Central memory CD8-positive, alpha-beta T cell (primary cell): Measurements from ENCODE around the gene LINGO1.

ENCODE experiments used
- ATAC-seq: fragments of 150-1000 bp; cut with Tn5 transposase; replicated peaks from 2 replicates; pipeline ENCODE4 v1.10.0; 2022; ENCODE audit warnings: mild to moderate bottlenecking, moderate FRiP score, moderate number of reproducible peaks; ENCODE audit not compliant: poor library complexity, severe bottlenecking; ENCODE audit errors: extremely low read depth
- DNase-seq, 2 donors: peaks; one replicate each; pipeline ENCODE4 v3.0.0; 2021; ENCODE audit warnings: low spot score in 2 of 2
- H3K27ac Mint-ChIP-seq: one replicate; pipeline ENCODE4 v1.8.0; 2022; ENCODE audit warnings: low read depth, mild to moderate bottlenecking, moderate library complexity, mixed read lengths
- H3K27me3 Mint-ChIP-seq: one replicate; pipeline ENCODE4 v1.8.0; 2022; ENCODE audit warnings: mixed read lengths
- H3K36me3 Mint-ChIP-seq: one replicate; pipeline ENCODE4 v1.8.0; 2022; ENCODE audit warnings: mild to moderate bottlenecking, moderate library complexity, mixed read lengths; ENCODE audit not compliant: insufficient read depth
- H3K4me1 Mint-ChIP-seq: one replicate; pipeline ENCODE4 v1.8.0; 2022; ENCODE audit warnings: mixed read lengths
- H3K4me3 Mint-ChIP-seq: one replicate; pipeline ENCODE4 v1.8.0; 2022; ENCODE audit warnings: mild to moderate bottlenecking, moderate library complexity, mixed read lengths
- H3K9me3 Mint-ChIP-seq: one replicate; pipeline ENCODE4 v1.8.0; 2022; ENCODE audit warnings: mixed read lengths

Gene LINGO1

GRCh38 chr15:77588126-77588525 lies 44.6 kb downstream of the LINGO1 start:
- H3K27me3 Mint-ChIP-seq = peaks cover 43% of the 10 kb centered on the region
- ATAC-seq (no peak), DNase-seq (no peak)
- H3K27ac Mint-ChIP-seq = no peak overlapping the region
- no peaks in the 10 kb centered on the region for H3K36me3 Mint-ChIP-seq
- H3K4me1 Mint-ChIP-seq = no peaks in the 10 kb centered on the region
- no peak overlapping the region for H3K4me3 Mint-ChIP-seq
- H3K9me3 Mint-ChIP-seq = no peaks in the 10 kb centered on the region

- Mint-ChIP-seq H3K9me3 (no peaks in the 10 kb centered on the region), H3K4me3 (no peak overlapping the region), H3K36me3 (no peaks in the 10 kb centered on the region), H3K27me3 (peaks cover 43% of the 10 kb centered on the region), H3K4me1 (no peaks in the 10 kb centered on the region), H3K27ac (no peak overlapping the region)
- no peak for ATAC-seq
- DNase-seq = no peak
Observed at GRCh38 chr15:77584691-77585090, 48.0 kb downstream of the LINGO1 start.

- Mint-ChIP-seq H3K4me3 (no peak overlapping the region), H3K27ac (no peak overlapping the region), H3K27me3 (peaks cover 44% of the 10 kb centered on the region), H3K36me3 (no peaks in the 10 kb centered on the region), H3K9me3 (no peaks in the 10 kb centered on the region), H3K4me1 (no peaks in the 10 kb centered on the region)
- no peak for DNase-seq
- ATAC-seq = no peak
Observed at GRCh38 chr15:77584201-77584600, 48.5 kb downstream of the LINGO1 start.

- Mint-ChIP-seq H3K4me1 (no peaks in the 10 kb centered on the region), H3K27me3 (peaks cover 58% of the 10 kb centered on the region), H3K36me3 (peaks cover 3% of the 10 kb centered on the region), H3K9me3 (no peaks in the 10 kb centered on the region), H3K27ac (no peak overlapping the region), H3K4me3 (no peak overlapping the region)
- DNase-seq (no peak), ATAC-seq (no peak)
Observed at GRCh38 chr15:77582763-77583162, 49.9 kb downstream of the LINGO1 start.

GRCh38 chr15:77581896-77582569 lies 50.7 kb downstream of the LINGO1 start:
- peaks cover 60% of the 10 kb centered on the region for H3K27me3 Mint-ChIP-seq
- H3K9me3 Mint-ChIP-seq = no peaks in the 10 kb centered on the region
- ATAC-seq (no peak), DNase-seq (no peak)
- H3K27ac Mint-ChIP-seq = no peak overlapping the region
- H3K4me3 Mint-ChIP-seq = no peak overlapping the region
- peaks cover 3% of the 10 kb centered on the region for H3K36me3 Mint-ChIP-seq
- no peaks in the 10 kb centered on the region for H3K4me1 Mint-ChIP-seq

GRCh38 chr15:77580996-77581682 lies 51.6 kb downstream of the LINGO1 start:
- Mint-ChIP-seq H3K36me3 (peaks cover 3% of the 10 kb centered on the region), H3K27me3 (peaks cover 58% of the 10 kb centered on the region), H3K4me3 (no peak overlapping the region), H3K4me1 (no peaks in the 10 kb centered on the region), H3K27ac (no peak overlapping the region), H3K9me3 (no peaks in the 10 kb centered on the region)
- DNase-seq (no peak), ATAC-seq (no peak)

- H3K27ac Mint-ChIP-seq = no peak overlapping the region
Observed at GRCh38 chr15:77579498-77580188, 53.1 kb downstream of the LINGO1 start.

GRCh38 chr15:77578641-77579372 lies 53.9 kb downstream of the LINGO1 start:
- no peak overlapping the region for H3K4me3 Mint-ChIP-seq
- ATAC-seq = no peak
- H3K27me3 Mint-ChIP-seq = peaks cover 52% of the 10 kb centered on the region
- no peaks in the 10 kb centered on the region for H3K4me1 Mint-ChIP-seq
- H3K27ac Mint-ChIP-seq = no peak overlapping the region
- H3K36me3 Mint-ChIP-seq = peaks cover 3% of the 10 kb centered on the region
- no peaks in the 10 kb centered on the region for H3K9me3 Mint-ChIP-seq
- no peak for DNase-seq

More at GRCh38 chr15:77579498-77580188, 53.1 kb downstream of the LINGO1 start:
- H3K4me3 Mint-ChIP-seq = no peak overlapping the region
- no peaks in the 10 kb centered on the region for H3K4me1 Mint-ChIP-seq
- H3K9me3 Mint-ChIP-seq = no peaks in the 10 kb centered on the region
- DNase-seq (no peak), ATAC-seq (no peak)
- peaks cover 3% of the 10 kb centered on the region for H3K36me3 Mint-ChIP-seq
- H3K27me3 Mint-ChIP-seq = peaks cover 56% of the 10 kb centered on the region

GRCh38 chr15:77577366-77577950 lies 55.3 kb downstream of the LINGO1 start:
- ATAC-seq (no peak), DNase-seq (no peak)
- Mint-ChIP-seq H3K4me1 (no peaks in the 10 kb centered on the region), H3K27me3 (peaks cover 55% of the 10 kb centered on the region), H3K4me3 (no peak overlapping the region), H3K27ac (no peak overlapping the region), H3K9me3 (no peaks in the 10 kb centered on the region), H3K36me3 (peaks cover 3% of the 10 kb centered on the region)

GRCh38 chr15:77576538-77576937 lies 56.2 kb downstream of the LINGO1 start:
- Mint-ChIP-seq H3K36me3 (peaks cover 3% of the 10 kb centered on the region), H3K4me1 (no peaks in the 10 kb centered on the region), H3K27me3 (peaks cover 55% of the 10 kb centered on the region), H3K27ac (no peak overlapping the region), H3K4me3 (no peak overlapping the region), H3K9me3 (no peaks in the 10 kb centered on the region)
- ATAC-seq (no peak), DNase-seq (no peak)

GRCh38 chr15:77575203-77575934 lies 57.3 kb downstream of the LINGO1 start:
- Mint-ChIP-seq H3K36me3 (peaks cover 3% of the 10 kb centered on the region), H3K4me3 (no peak overlapping the region), H3K9me3 (no peaks in the 10 kb centered on the region), H3K27ac (no peak overlapping the region), H3K4me1 (no peaks in the 10 kb centered on the region), H3K27me3 (peaks cover 55% of the 10 kb centered on the region)
- DNase-seq = no peak
- ATAC-seq = no peak
